ENCODE data around the gene ITGB3BP. TPM values are rescaled to one million over a fixed set of nuclear protein-coding genes. Genes with fewer than 3 reads are reported as not detected.
"Not testable (repeated sequence)": the region's sequence is repeated elsewhere in the genome, so short reads cannot be mapped to it uniquely, and the experiment has no call there.

The ITGB3BP gene
- total RNA-seq, 4 donors from 2014 or later = 3.5 to 19.9 (median 6.1) TPM

DNA sequence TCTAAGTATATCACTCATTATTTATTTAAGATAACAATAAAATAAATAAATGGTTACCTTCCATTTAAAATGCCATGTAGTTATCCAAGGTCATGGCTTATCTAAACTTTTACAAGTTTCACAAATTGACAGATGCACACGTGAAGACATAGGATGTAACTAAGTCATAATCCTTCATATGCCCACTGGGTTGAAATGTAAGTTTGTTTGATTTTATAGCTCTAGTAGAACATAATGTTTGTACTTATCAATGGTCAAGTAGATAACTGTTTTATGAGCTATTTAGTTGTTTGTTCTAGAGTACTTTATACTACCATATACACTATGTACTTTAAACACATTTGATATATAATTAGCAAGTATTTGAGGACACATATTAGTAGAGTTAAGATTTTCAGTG, 43.0 kb downstream of the ITGB3BP start:
- TF ChIP-seq, protein P1, sequence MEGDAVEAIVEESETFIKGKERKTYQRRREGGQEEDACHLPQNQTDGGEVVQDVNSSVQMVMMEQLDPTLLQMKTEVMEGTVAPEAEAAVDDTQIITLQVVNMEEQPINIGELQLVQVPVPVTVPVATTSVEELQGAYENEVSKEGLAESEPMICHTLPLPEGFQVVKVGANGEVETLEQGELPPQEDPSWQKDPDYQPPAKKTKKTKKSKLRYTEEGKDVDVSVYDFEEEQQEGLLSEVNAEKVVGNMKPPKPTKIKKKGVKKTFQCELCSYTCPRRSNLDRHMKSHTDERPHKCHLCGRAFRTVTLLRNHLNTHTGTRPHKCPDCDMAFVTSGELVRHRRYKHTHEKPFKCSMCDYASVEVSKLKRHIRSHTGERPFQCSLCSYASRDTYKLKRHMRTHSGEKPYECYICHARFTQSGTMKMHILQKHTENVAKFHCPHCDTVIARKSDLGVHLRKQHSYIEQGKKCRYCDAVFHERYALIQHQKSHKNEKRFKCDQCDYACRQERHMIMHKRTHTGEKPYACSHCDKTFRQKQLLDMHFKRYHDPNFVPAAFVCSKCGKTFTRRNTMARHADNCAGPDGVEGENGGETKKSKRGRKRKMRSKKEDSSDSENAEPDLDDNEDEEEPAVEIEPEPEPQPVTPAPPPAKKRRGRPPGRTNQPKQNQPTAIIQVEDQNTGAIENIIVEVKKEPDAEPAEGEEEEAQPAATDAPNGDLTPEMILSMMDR (IDR thresholded peaks at IDR 0.05) = no peak
- DNase-seq (ENCODE audit: low spot score) = no peak
- no peak for ATAC-seq (ENCODE audit: low FRiP score)

DNA sequence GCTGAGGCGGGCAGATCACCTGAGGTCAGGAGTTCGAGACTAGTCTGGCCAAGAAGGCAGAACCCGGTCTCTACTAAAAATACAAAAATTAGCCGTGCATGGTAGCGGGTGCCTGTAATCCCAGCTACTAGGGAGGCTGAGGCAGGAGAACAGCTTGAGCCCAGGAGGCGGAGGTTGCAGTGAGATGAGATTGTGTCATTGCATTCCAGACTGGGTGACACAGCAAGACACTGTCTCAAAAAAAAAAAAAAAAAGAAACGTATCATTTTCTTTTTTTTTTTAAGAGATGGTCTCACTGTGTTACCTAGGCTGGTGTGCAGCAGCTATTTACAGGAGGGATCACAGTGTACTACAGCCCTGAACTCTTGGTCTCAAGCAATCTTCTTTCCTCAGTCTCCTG, 47.3 kb downstream of the ITGB3BP start:
- TF ChIP-seq, protein P1 (IDR thresholded peaks at IDR 0.05) = no peak
- no peak for DNase-seq (ENCODE audit: low spot score)
- no peak for ATAC-seq (ENCODE audit: low FRiP score)

DNA sequence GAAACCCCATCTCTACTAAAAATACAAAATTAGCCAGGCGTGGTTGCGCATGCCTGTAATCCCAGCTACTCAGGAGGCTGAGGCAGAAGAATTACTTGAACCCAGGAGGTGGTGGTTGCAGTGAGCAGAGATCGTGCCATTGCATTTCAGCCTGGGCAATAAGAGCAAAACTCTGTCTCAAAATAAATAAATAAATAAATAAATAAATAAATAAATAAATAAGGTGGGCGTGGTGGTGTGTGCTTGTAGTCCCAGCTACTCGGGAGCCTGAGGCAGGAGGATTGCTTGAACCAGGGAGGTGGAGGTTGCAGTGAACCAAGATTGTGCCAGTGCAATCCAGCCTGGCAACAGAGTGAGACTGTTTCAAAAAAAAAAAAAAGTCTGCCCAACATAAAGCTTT, 54.3 kb downstream of the ITGB3BP start:
- not testable (repeated sequence) for ATAC-seq (ENCODE audit: low FRiP score)

DNA sequence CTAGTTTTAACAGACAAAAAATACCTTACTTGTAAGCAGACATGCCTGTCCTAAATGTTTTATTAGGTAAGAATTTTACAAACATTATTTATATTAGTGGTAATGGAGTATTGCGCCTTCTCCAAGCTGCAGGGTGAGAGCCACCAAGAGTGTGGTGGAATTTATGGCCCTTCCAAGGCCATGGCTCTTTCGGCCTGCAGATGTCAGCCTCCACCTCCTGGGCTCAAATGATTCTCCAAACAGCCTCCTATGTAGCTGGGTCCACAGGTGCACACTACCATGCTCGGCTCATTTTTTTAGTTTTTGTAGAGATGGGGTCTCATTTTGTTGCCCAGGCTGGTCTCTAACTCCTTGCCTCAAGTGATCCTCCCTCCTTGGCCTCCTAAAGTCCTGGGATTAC, 56.3 kb downstream of the ITGB3BP start:
- TF ChIP-seq, protein P1 (IDR thresholded peaks at IDR 0.05) = no peak
- DNase-seq (ENCODE audit: low spot score) (no peak), ATAC-seq (ENCODE audit: low FRiP score) (no peak)

More for the DNA sequence above, 54.3 kb downstream of the ITGB3BP start:
- DNase-seq (ENCODE audit: low spot score) = not testable (repeated sequence)

DNA sequence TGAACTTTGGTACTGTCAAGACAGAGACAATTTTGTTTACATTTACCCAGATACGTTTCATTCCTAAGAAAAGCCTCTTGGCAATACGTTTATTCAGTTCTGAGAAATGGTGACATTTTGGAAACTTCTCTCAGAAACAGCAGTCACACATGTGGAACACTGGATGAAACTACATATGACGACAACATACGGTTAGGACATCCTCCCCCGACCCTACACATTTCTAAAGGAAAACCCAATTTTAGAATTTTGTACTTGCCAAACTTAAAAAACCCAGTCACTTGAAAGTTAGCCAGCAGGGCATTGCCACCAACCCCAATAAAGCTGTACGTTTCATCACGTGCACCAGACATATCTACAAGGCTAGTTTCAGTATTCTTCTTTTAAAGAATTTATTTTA, 56.8 kb downstream of the ITGB3BP start:
- ATAC-seq (ENCODE audit: low FRiP score) (no peak), DNase-seq (ENCODE audit: low spot score) (no peak)
- TF ChIP-seq, protein P1 (IDR thresholded peaks at IDR 0.05) = no peak

DNA sequence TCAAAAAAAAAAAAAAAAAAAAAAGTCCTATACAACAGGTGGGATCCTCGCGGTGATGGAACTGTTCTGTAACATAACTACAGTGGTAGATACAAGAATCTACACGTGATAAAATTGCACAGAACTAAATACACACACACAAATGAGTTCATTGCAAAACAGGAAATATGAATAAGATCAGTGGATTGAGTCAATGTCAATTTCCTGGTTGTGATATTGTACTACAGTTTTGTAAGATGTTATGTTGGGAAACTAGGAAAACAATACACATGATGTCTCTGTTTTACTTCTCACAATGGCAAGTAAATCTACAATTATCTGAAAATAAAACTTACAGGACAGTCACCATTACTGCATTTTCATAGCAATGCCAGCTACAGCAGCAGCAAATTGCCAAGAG, 59.8 kb downstream of the ITGB3BP start:
- DNase-seq (ENCODE audit: low spot score) = no peak
- no peak for ATAC-seq (ENCODE audit: low FRiP score)
- TF ChIP-seq, protein P1 (IDR thresholded peaks at IDR 0.05) = no peak

DNA sequence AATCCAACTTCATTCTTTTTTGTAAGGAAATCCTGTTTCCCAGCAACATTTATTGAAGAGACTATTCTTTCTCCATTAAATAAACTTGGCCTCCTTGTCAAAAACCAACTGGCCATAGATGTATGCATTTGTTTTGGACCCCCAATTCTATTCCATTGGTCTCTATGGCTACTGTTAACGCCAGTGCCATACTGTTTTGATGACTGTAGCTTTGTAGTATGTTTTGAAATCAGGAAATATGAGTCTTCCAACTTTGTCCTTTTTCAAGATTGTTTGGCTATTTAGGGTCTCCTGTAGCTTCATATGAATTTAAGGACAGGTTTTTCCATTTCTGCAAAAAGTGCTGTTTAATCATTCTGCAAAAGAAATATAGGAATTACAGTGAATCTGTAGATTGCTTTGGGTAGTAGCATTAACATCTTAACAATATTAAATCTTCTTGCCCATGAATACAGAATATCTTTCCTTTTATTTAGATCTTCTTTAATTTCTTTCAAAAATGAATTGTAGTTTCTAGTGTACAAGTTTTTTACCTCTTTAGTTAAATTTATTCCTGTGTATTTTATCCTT, 61.3 kb downstream of the ITGB3BP start:
- no peak for ATAC-seq (ENCODE audit: low FRiP score)
- DNase-seq (ENCODE audit: low spot score) = no peak
- TF ChIP-seq, protein P1 (IDR thresholded peaks at IDR 0.05) = no peak
